H9 (cell line): ENCODE results near the gene MFSD12. TPM values are rescaled to one million over a fixed set of nuclear protein-coding genes. Genes with fewer than 3 reads are reported as not detected.

Experiments used
- DNase-seq: peaks from one replicate; pipeline ENCODE4 v3.0.0-alpha.2; 2017
- H2AFZ ChIP-seq: one replicate; pipeline ENCODE4 v1.6.1; 2013; ENCODE audit warnings: mild to moderate bottlenecking, low read length, control low read depth, moderate library complexity
- H2AK5ac ChIP-seq: 2 replicates; pipeline ENCODE4 v1.6.1; 2013; ENCODE audit warnings: low read length, control low read depth, mixed read lengths; ENCODE audit not compliant: insufficient read length
- H2BK120ac ChIP-seq: one replicate; pipeline ENCODE4 v1.6.1; 2013; ENCODE audit warnings: low read depth, mild to moderate bottlenecking, low read length, control low read depth, inconsistent platforms; ENCODE audit not compliant: poor library complexity, severe bottlenecking
- H2BK12ac ChIP-seq: 2 replicates; pipeline ENCODE4 v1.6.1; 2013; ENCODE audit warnings: low read length, control low read depth, mixed read lengths, low read depth; ENCODE audit not compliant: insufficient read length
- H2BK15ac ChIP-seq: 2 replicates; pipeline ENCODE4 v1.6.1; 2013; ENCODE audit warnings: low read depth, low read length, control low read depth
- H2BK20ac ChIP-seq: one replicate; pipeline ENCODE4 v1.6.1; 2013; ENCODE audit warnings: low read depth, mild to moderate bottlenecking, low read length, control low read depth, inconsistent platforms; ENCODE audit not compliant: poor library complexity, severe bottlenecking
- H2BK5ac ChIP-seq: 2 replicates; pipeline ENCODE4 v1.6.1; 2013; ENCODE audit warnings: low read length, control low read depth, mixed read lengths; ENCODE audit not compliant: insufficient read length
- H3K14ac ChIP-seq: 2 replicates; pipeline ENCODE4 v1.6.1; 2013; ENCODE audit warnings: low read length, control low read depth; ENCODE audit not compliant: insufficient read depth
- H3K18ac ChIP-seq: 2 replicates; pipeline ENCODE4 v1.6.1; 2013; ENCODE audit warnings: low read depth, mild to moderate bottlenecking, mixed read lengths, low read length, control low read depth; ENCODE audit not compliant: insufficient read length
- H3K23ac ChIP-seq: 2 replicates; pipeline ENCODE4 v1.6.1; 2013; ENCODE audit warnings: low read length, control low read depth, mixed read lengths, low read depth; ENCODE audit not compliant: insufficient read length
- H3K23me2 ChIP-seq: 2 replicates; pipeline ENCODE4 v1.6.1; 2013; ENCODE audit warnings: low read depth, mild to moderate bottlenecking, mixed read lengths, low read length, control low read depth; ENCODE audit not compliant: insufficient read length, poor library complexity, severe bottlenecking
- H3K27ac ChIP-seq: 2 replicates; pipeline ENCODE4 v1.5.1; 2013; ENCODE audit warnings: low read length, control low read depth, mixed read lengths, low read depth; ENCODE audit not compliant: insufficient read length
- H3K27me3 ChIP-seq: 2 replicates; pipeline ENCODE4 v1.6.1; 2013; ENCODE audit warnings: low read length, control low read depth, inconsistent platforms; ENCODE audit not compliant: insufficient read depth
- H3K4ac ChIP-seq: 2 replicates; pipeline ENCODE4 v1.6.1; 2013; ENCODE audit warnings: low read depth, mild to moderate bottlenecking, control low read depth, inconsistent platforms, low read length, moderate library complexity
- H3K4me1 ChIP-seq: 2 replicates; pipeline ENCODE4 v1.6.1; 2013; ENCODE audit warnings: low read length, control low read depth, inconsistent platforms; ENCODE audit not compliant: insufficient read depth
- H3K4me2 ChIP-seq: 2 replicates; pipeline ENCODE4 v1.6.1; 2013; ENCODE audit warnings: low read length, control low read depth, mixed read lengths; ENCODE audit not compliant: insufficient read length, insufficient read depth
- H3K56ac ChIP-seq: 2 replicates; pipeline ENCODE4 v1.6.1; 2013; ENCODE audit warnings: low read depth, mild to moderate bottlenecking, mixed read lengths, low read length, control low read depth; ENCODE audit not compliant: insufficient read length
- H3K79me1 ChIP-seq: 2 replicates; pipeline ENCODE4 v1.6.1; 2013; ENCODE audit warnings: low read depth, mild to moderate bottlenecking, moderate library complexity, low read length, control low read depth, inconsistent platforms; ENCODE audit not compliant: insufficient read depth, poor library complexity, severe bottlenecking
- H3K79me2 ChIP-seq: 2 replicates; pipeline ENCODE4 v1.6.1; 2013; ENCODE audit warnings: low read length, control low read depth, inconsistent platforms; ENCODE audit not compliant: insufficient read depth
- H3K9ac ChIP-seq: 2 replicates; pipeline ENCODE4 v1.6.1; 2013; ENCODE audit warnings: low read length, control low read depth, mixed read lengths; ENCODE audit not compliant: insufficient read length; ENCODE audit errors: extremely low read depth
- H3K9me3 ChIP-seq: one replicate; pipeline ENCODE4 v1.6.1; 2013; ENCODE audit warnings: low read depth, low read length, inconsistent platforms; ENCODE audit not compliant: control insufficient read depth
- H3T11ph ChIP-seq: one replicate; pipeline ENCODE4 v1.6.1; 2013; ENCODE audit warnings: mild to moderate bottlenecking, low read length, control low read depth, inconsistent platforms
- H4K20me1 ChIP-seq: one replicate; pipeline ENCODE4 v1.6.1; 2013; ENCODE audit not compliant: control insufficient read depth, insufficient read length, insufficient read depth
- H4K5ac ChIP-seq: 2 replicates; pipeline ENCODE4 v1.6.1; 2013; ENCODE audit warnings: low read depth, mild to moderate bottlenecking, mixed read lengths, low read length, control low read depth; ENCODE audit not compliant: insufficient read length
- H4K8ac ChIP-seq: replicated peaks from 2 replicates; pipeline ENCODE4 v1.6.1; 2013; ENCODE audit warnings: low read length, control low read depth, mixed read lengths, low read depth; ENCODE audit not compliant: insufficient read length
- H4K91ac ChIP-seq: 2 replicates; pipeline ENCODE4 v1.6.1; 2013; ENCODE audit warnings: low read depth, mild to moderate bottlenecking, moderate library complexity, mixed read lengths, low read length, control low read depth; ENCODE audit not compliant: insufficient read length
- H3K27ac Mint-ChIP-seq, 3 experiments: 2 replicates in 2 of 3; 3 replicates in 1 of 3; pipeline ENCODE4 v1.8.0; 2020 to 2021; ENCODE audit warnings: mixed read lengths in 3 of 3, mild to moderate bottlenecking in 1 of 3, moderate library complexity in 1 of 3
- H3K27me3 Mint-ChIP-seq: 2 replicates; pipeline ENCODE4 v1.8.0; 2021; ENCODE audit warnings: low read depth, mild to moderate bottlenecking, moderate library complexity, mixed read lengths
- H3K36me3 Mint-ChIP-seq, 3 experiments: 2 replicates in 2 of 3; 3 replicates in 1 of 3; pipeline ENCODE4 v1.8.0; 2020 to 2021; ENCODE audit warnings: low read depth in 3 of 3, mixed read lengths in 3 of 3; ENCODE audit not compliant: insufficient read depth in 1 of 3
- H3K4me1 Mint-ChIP-seq, 2 experiments: 2 replicates each; pipeline ENCODE4 v1.8.0; 2020; ENCODE audit warnings: mixed read lengths in 2 of 2
- H3K4me3 Mint-ChIP-seq, 2 experiments: 2 replicates in 1 of 2; 3 replicates in 1 of 2; pipeline ENCODE4 v1.8.0; 2020 to 2021; ENCODE audit warnings: mild to moderate bottlenecking in 2 of 2, mixed read lengths in 2 of 2, moderate library complexity in 1 of 2
- H3K9me3 Mint-ChIP-seq, 2 experiments: 2 replicates in 1 of 2; 3 replicates in 1 of 2; pipeline ENCODE4 v1.8.0; 2020; ENCODE audit warnings: mild to moderate bottlenecking in 2 of 2, mixed read lengths in 2 of 2, moderate library complexity in 1 of 2
- CTCF ChIP-seq: fragments of 200-600 bp; sonication (generic); conservative IDR thresholded peaks from 3 replicates; pipeline ENCODE4 v1.8.0; 2021; ENCODE audit warnings: antibody characterized with exemption, mild to moderate bottlenecking
- WGBS: extraction: QIAGEN DNeasy Blood & Tissue Kit; methylation state at CpG from one replicate; pipeline ENCODE4 v1.1.7; 2013; ENCODE audit warnings: missing lambda C conversion rate, low lambda C conversion rate, mixed read lengths; ENCODE audit not compliant: insufficient read length; ENCODE audit errors: extremely low coverage; 5-methylcytosine and 5-hydroxymethylcytosine counted together
- total RNA-seq: library from RNA; stranded (reverse); gene quantifications from 2 replicates; pipeline ENCODE4 v1.2.1, GENCODE V29; 2021

Gene MFSD12
- total RNA-seq, 1 experiment from 2014 or later, result 58.8 TPM

GRCh38 chr19:3524078-3524842 is 33.1 kb downstream of the MFSD12 start:
- H3K79me1 ChIP-seq, result no peaks in the 10 kb centered on the region
- no peak overlapping the region for H3K9ac ChIP-seq
- no peaks in the 10 kb centered on the region for H3K27me3 Mint-ChIP-seq
- no peaks in the 10 kb centered on the region; the same call in 1 of the 2 replicates for H3K79me2 ChIP-seq
- H4K91ac ChIP-seq, result no peak overlapping the region
- H3T11ph ChIP-seq, result no peak overlapping the region
- H3K27ac Mint-ChIP-seq, result peak overlapping the region; percentile 62 to 73 (median 63); a peak in 2 of 7 replicates
- no peak overlapping the region for H3K14ac ChIP-seq
- no peak overlapping the region for H3K56ac ChIP-seq
- H2BK12ac ChIP-seq, result no peak overlapping the region
- no peak overlapping the region for H3K27ac ChIP-seq
- peaks cover 14 to 16% of the 10 kb centered on the region in 2 experiments for H3K4me1 Mint-ChIP-seq
- no peaks in the 10 kb centered on the region for H3K23me2 ChIP-seq
- no peak overlapping the region for H4K5ac ChIP-seq
- H3K4me2 ChIP-seq, result no peak overlapping the region
- no peak overlapping the region for H2BK20ac ChIP-seq
- peaks cover 10 to 35% (median 33%) of the 10 kb centered on the region in 3 experiments for H3K36me3 Mint-ChIP-seq
- H2BK120ac ChIP-seq, result no peak overlapping the region
- no peak overlapping the region for H2AFZ ChIP-seq
- no peak overlapping the region for H3K4me3 Mint-ChIP-seq
- WGBS, result no CpG with 5 or more reads among the region's 33 CpGs
- H2AK5ac ChIP-seq, result no peak overlapping the region
- H3K27me3 ChIP-seq, result no peaks in the 10 kb centered on the region
- DNase-seq, result no peak
- no peak overlapping the region for H3K18ac ChIP-seq
- no peak overlapping the region for H4K8ac ChIP-seq
- no peaks in the 10 kb centered on the region for H4K20me1 ChIP-seq
- no peak for TF ChIP-seq CTCF
- no peak overlapping the region for H3K23ac ChIP-seq
- no peaks in the 10 kb centered on the region for H3K4me1 ChIP-seq
- no peaks in the 10 kb centered on the region; a peak in 1 of 5 replicates for H3K9me3 Mint-ChIP-seq
- no peak overlapping the region for H2BK5ac ChIP-seq
- no peak overlapping the region for H3K4ac ChIP-seq
- no peak overlapping the region for H2BK15ac ChIP-seq
- H3K9me3 ChIP-seq, result no peaks in the 10 kb centered on the region
